HepG2 (cell line): ENCODE results near the gene CNGA3. TPM values are rescaled to one million over a fixed set of nuclear protein-coding genes. Genes with fewer than 3 reads are reported as not detected.

Source experiments
- BHLHE40 ChIP-seq: IDR thresholded peaks from 2 replicates; pipeline ENCODE4 v1.6.1; 2011; ENCODE audit warnings: low read length, improper control_type of control experiment
- CHD2 ChIP-seq: IDR thresholded peaks from 2 replicates; pipeline ENCODE4 v1.6.1; 2011; ENCODE audit warnings: low read depth, low read length, improper control_type of control experiment
- DPF2 ChIP-seq: sonication (generic); formaldehyde crosslinking; IDR thresholded peaks from 2 replicates; pipeline ENCODE4 v1.4.0; 2020; ENCODE audit warnings: mild to moderate bottlenecking, low read depth, missing genetic modification reagents, borderline replicate concordance
- FOXA1 ChIP-seq, 2 experiments: fragments of 450-650 bp in 1 of 2; sonication (generic) in 1 of 2; formaldehyde crosslinking in 1 of 2; IDR thresholded peaks; 2 replicates each; pipeline versions ENCODE4 v1.4.0 to v1.6.1; 2016 to 2020; ENCODE audit warnings: missing genetic modification reagents in 1 of 2
- MBNL3 ChIP-seq: fragments of 250-450 bp; sonication (Bioruptor Pico); conservative IDR thresholded peaks from 2 replicates; pipeline ENCODE4 v1.8.0; 2022; ENCODE audit warnings: mild to moderate bottlenecking, inconsistent platforms
- ZMYM4 ChIP-seq: sonication (generic); formaldehyde crosslinking; IDR thresholded peaks from 2 replicates; pipeline ENCODE4 v1.8.1; 2023; ENCODE audit warnings: mild to moderate bottlenecking, missing genetic modification reagents
- ZNF101 ChIP-seq: sonication (generic); formaldehyde crosslinking; IDR thresholded peaks from 2 replicates; pipeline ENCODE4 v1.4.0; 2020; ENCODE audit warnings: mild to moderate bottlenecking, low read depth, missing genetic modification reagents, borderline replicate concordance
- ZNF138 ChIP-seq: sonication (generic); formaldehyde crosslinking; IDR thresholded peaks from 2 replicates; pipeline ENCODE4 v1.5.0; 2020; ENCODE audit warnings: mild to moderate bottlenecking, low read depth, missing genetic modification reagents
- ZNF672 ChIP-seq: sonication (generic); formaldehyde crosslinking; IDR thresholded peaks from 2 replicates; pipeline ENCODE4 v1.8.1; 2022; ENCODE audit warnings: missing genetic modification reagents
- polyA plus RNA-seq, 8 experiments: library from polyadenylated mRNA; depleted of rRNA in 3 of 8; stranded (reverse) in 7 of 8; unstranded in 1 of 8; fragments of >200 nt; fragmentation: Illumina TruSeq in 4 of 8; extraction: Trizol in 4 of 8; gene quantifications; 2 replicates each; pipeline versions ENCODE4 v1.2.1 to v1.2.3, GENCODE V29; 2011 to 2016; ENCODE audit warnings: low read depth in 4 of 8, missing spikeins in 1 of 8, mixed read lengths in 1 of 8; ENCODE audit not compliant: insufficient read depth in 1 of 8
- total RNA-seq, 5 experiments: library from RNA; depleted of rRNA; stranded (reverse); fragments of >200 nt; fragmentation: Illumina TruSeq; extraction: Trizol; gene quantifications; 2 replicates each; pipeline ENCODE4 v1.2.3, GENCODE V29; 2016; ENCODE audit warnings: low read depth in 1 of 5
- TF ChIP-seq, protein P1 (sequence below): sonication (generic); formaldehyde crosslinking; IDR thresholded peaks from 2 replicates; pipeline ENCODE4 v1.5.1; 2020; ENCODE audit warnings: mild to moderate bottlenecking, missing genetic modification reagents, moderate library complexity
- TF ChIP-seq, protein P2 (sequence below): sonication (generic); formaldehyde crosslinking; IDR thresholded peaks from 2 replicates; pipeline ENCODE4 v1.8.1; 2023; ENCODE audit warnings: mild to moderate bottlenecking, missing genetic modification reagents
- TF ChIP-seq, protein P3 (sequence below): sonication (generic); formaldehyde crosslinking; IDR thresholded peaks from 2 replicates; pipeline ENCODE4 v1.5.1; 2020; ENCODE audit warnings: mild to moderate bottlenecking, moderate library complexity, missing genetic modification reagents
- TF ChIP-seq, protein P4 (sequence below): sonication (generic); formaldehyde crosslinking; IDR thresholded peaks from 2 replicates; pipeline ENCODE4 v1.8.0; 2022; ENCODE audit warnings: mild to moderate bottlenecking, missing genetic modification reagents, moderate library complexity
- TF ChIP-seq, protein P5 (sequence below): sonication (generic); formaldehyde crosslinking; IDR thresholded peaks from 2 replicates; pipeline ENCODE4 v1.4.0; 2020; ENCODE audit warnings: missing genetic modification reagents
- TF ChIP-seq, protein P6 (sequence below): sonication (generic); formaldehyde crosslinking; IDR thresholded peaks from 2 replicates; pipeline ENCODE4 v1.5.0; 2020; ENCODE audit warnings: mild to moderate bottlenecking, low read depth, missing genetic modification reagents, borderline replicate concordance
- TF ChIP-seq, protein P7 (sequence below): sonication (generic); formaldehyde crosslinking; IDR thresholded peaks from 2 replicates; pipeline ENCODE4 v1.4.0; 2020; ENCODE audit warnings: missing genetic modification reagents

CNGA3 gene
- total and polyA plus RNA-seq, 2 of the 13 experiments (the other 11 are each of a cell fraction or from before 2014, with no cell fraction given), result not detected

DNA sequence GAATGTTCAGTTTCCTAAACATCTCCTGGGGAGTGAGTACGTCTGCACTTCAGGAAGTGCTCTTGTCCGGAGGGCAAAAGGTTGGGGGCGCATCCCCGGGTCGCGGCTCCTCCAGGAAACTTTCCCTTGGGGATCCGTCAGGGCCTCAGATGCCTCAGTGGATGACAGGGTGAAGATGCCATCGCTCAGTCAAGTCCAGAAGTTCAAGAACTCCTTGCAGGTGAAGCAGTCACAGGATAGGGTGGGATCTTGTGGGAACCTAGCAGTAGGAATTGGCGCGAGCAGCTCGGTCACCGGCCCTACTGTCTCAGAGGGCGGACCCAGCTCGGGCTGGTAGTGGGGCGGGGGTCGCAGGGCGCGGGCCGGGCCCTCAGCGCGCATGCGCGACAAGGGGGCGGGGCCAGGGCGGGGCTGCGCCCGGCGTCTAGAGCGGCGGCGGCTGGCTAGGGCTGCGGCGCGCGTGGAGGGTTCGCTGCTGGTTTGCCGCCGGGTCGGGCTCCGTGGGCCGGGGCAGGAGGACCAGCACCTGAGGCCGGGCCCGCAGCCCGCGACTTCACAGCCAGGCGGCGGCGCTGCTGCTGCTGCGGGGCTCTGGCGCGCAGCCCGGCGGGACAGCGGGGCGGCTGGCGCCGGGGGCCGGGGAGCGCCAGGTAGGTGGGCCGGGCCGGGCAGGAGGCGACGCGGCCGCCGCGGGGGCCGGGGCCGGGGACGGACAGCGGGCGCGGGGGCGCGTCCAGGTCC, 98.3 kb downstream of the CNGA3 start, which contains the start of gene INPP4A (continued):
- TF ChIP-seq, protein P1, sequence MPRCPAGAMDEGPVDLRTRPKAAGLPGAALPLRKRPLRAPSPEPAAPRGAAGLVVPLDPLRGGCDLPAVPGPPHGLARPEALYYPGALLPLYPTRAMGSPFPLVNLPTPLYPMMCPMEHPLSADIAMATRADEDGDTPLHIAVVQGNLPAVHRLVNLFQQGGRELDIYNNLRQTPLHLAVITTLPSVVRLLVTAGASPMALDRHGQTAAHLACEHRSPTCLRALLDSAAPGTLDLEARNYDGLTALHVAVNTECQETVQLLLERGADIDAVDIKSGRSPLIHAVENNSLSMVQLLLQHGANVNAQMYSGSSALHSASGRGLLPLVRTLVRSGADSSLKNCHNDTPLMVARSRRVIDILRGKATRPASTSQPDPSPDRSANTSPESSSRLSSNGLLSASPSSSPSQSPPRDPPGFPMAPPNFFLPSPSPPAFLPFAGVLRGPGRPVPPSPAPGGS (CRISPR knock-in tag), result no peak
- no peak for TF ChIP-seq ZNF101 (CRISPR knock-in tag)
- TF ChIP-seq, protein P2, sequence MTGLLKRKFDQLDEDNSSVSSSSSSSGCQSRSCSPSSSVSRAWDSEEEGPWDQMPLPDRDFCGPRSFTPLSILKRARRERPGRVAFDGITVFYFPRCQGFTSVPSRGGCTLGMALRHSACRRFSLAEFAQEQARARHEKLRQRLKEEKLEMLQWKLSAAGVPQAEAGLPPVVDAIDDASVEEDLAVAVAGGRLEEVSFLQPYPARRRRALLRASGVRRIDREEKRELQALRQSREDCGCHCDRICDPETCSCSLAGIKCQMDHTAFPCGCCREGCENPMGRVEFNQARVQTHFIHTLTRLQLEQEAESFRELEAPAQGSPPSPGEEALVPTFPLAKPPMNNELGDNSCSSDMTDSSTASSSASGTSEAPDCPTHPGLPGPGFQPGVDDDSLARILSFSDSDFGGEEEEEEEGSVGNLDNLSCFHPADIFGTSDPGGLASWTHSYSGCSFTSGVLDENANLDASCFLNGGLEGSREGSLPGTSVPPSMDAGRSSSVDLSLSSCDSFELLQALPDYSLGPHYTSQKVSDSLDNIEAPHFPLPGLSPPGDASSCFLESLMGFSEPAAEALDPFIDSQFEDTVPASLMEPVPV, result no peak
- TF ChIP-seq ZNF672 (CRISPR knock-in tag), result peak; percentile 50; the same call in 1 of the 2 replicates
- TF ChIP-seq, protein P3, sequence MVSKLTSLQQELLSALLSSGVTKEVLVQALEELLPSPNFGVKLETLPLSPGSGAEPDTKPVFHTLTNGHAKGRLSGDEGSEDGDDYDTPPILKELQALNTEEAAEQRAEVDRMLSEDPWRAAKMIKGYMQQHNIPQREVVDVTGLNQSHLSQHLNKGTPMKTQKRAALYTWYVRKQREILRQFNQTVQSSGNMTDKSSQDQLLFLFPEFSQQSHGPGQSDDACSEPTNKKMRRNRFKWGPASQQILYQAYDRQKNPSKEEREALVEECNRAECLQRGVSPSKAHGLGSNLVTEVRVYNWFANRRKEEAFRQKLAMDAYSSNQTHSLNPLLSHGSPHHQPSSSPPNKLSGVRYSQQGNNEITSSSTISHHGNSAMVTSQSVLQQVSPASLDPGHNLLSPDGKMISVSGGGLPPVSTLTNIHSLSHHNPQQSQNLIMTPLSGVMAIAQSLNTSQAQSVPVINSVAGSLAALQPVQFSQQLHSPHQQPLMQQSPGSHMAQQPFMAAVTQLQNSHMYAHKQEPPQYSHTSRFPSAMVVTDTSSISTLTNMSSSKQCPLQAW (CRISPR knock-in tag), result 0 out of 2 replicates have a peak, but pooled peaks have one; percentile 25
- TF ChIP-seq DPF2 (CRISPR knock-in tag), result no peak
- TF ChIP-seq, protein P4, sequence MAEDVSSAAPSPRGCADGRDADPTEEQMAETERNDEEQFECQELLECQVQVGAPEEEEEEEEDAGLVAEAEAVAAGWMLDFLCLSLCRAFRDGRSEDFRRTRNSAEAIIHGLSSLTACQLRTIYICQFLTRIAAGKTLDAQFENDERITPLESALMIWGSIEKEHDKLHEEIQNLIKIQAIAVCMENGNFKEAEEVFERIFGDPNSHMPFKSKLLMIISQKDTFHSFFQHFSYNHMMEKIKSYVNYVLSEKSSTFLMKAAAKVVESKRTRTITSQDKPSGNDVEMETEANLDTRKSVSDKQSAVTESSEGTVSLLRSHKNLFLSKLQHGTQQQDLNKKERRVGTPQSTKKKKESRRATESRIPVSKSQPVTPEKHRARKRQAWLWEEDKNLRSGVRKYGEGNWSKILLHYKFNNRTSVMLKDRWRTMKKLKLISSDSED, result no peak
- peak; percentile 44; the same call in 1 of the 2 replicates for TF ChIP-seq ZNF138 (CRISPR knock-in tag)
- TF ChIP-seq MBNL3 (CRISPR knock-in tag), result no peak
- TF ChIP-seq, protein P5, sequence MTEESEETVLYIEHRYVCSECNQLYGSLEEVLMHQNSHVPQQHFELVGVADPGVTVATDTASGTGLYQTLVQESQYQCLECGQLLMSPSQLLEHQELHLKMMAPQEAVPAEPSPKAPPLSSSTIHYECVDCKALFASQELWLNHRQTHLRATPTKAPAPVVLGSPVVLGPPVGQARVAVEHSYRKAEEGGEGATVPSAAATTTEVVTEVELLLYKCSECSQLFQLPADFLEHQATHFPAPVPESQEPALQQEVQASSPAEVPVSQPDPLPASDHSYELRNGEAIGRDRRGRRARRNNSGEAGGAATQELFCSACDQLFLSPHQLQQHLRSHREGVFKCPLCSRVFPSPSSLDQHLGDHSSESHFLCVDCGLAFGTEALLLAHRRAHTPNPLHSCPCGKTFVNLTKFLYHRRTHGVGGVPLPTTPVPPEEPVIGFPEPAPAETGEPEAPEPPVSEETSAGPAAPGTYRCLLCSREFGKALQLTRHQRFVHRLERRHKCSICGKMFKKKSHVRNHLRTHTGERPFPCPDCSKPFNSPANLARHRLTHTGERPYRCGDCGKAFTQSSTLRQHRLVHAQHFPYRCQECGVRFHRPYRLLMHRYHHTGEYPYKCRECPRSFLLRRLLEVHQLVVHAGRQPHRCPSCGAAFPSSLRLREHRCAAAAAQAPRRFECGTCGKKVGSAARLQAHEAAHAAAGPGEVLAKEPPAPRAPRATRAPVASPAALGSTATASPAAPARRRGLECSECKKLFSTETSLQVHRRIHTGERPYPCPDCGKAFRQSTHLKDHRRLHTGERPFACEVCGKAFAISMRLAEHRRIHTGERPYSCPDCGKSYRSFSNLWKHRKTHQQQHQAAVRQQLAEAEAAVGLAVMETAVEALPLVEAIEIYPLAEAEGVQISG (CRISPR knock-in tag), result peak; percentile 81
- TF ChIP-seq FOXA1 (IDR thresholded peaks at IDR 0.05), result no peak
- TF ChIP-seq FOXA1 (CRISPR knock-in tag; IDR thresholded peaks at IDR 0.05), result no peak
- peak; percentile 12; the same call in 1 of the 2 replicates for TF ChIP-seq ZMYM4 (CRISPR knock-in tag)
- no peak for TF ChIP-seq BHLHE40
- TF ChIP-seq, protein P6, sequence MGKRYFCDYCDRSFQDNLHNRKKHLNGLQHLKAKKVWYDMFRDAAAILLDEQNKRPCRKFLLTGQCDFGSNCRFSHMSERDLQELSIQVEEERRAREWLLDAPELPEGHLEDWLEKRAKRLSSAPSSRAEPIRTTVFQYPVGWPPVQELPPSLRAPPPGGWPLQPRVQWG (CRISPR knock-in tag), result no peak
- TF ChIP-seq, protein P7, sequence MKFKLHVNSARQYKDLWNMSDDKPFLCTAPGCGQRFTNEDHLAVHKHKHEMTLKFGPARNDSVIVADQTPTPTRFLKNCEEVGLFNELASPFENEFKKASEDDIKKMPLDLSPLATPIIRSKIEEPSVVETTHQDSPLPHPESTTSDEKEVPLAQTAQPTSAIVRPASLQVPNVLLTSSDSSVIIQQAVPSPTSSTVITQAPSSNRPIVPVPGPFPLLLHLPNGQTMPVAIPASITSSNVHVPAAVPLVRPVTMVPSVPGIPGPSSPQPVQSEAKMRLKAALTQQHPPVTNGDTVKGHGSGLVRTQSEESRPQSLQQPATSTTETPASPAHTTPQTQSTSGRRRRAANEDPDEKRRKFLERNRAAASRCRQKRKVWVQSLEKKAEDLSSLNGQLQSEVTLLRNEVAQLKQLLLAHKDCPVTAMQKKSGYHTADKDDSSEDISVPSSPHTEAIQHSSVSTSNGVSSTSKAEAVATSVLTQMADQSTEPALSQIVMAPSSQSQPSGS (CRISPR knock-in tag), result 0 out of 2 replicates have a peak, but pooled peaks have one; percentile 33
- TF ChIP-seq CHD2, result no peak
